ENCODE results near the gene LRRC49. TPM values are rescaled to one million over a fixed set of nuclear protein-coding genes. Genes with fewer than 3 reads are reported as not detected.

The LRRC49 gene
- total RNA-seq, 1 experiment from 2014 or later: 8.5 TPM

DNA sequence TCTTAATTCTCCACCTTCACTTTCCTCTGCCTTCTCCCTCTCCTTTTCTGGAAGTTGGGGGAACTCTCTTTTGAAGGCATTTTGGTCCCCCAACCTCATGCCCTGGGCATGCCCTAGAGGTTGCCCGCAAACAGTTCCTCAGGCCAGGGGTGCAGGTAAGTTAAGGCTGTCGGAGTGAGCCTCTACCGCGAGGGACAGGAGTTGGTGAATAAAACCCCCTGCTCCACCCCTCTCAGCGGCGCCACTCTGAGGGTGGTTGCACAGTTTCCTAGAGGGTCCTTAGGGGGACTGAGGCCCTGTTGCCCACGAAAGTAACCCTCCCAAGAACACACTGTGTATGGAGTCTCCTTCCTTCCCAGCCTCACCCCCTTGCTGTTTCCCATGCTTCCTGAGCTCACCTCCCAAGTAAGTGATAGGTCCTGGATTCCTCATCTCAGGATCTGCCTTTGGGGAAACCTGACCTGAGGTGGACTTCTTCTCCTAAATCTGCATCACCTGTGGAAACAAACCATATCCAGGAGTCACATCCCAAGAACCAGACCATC, 199.5 kb downstream of the LRRC49 start:
- DNase-seq (ENCODE audit: low spot score): no peak

DNA sequence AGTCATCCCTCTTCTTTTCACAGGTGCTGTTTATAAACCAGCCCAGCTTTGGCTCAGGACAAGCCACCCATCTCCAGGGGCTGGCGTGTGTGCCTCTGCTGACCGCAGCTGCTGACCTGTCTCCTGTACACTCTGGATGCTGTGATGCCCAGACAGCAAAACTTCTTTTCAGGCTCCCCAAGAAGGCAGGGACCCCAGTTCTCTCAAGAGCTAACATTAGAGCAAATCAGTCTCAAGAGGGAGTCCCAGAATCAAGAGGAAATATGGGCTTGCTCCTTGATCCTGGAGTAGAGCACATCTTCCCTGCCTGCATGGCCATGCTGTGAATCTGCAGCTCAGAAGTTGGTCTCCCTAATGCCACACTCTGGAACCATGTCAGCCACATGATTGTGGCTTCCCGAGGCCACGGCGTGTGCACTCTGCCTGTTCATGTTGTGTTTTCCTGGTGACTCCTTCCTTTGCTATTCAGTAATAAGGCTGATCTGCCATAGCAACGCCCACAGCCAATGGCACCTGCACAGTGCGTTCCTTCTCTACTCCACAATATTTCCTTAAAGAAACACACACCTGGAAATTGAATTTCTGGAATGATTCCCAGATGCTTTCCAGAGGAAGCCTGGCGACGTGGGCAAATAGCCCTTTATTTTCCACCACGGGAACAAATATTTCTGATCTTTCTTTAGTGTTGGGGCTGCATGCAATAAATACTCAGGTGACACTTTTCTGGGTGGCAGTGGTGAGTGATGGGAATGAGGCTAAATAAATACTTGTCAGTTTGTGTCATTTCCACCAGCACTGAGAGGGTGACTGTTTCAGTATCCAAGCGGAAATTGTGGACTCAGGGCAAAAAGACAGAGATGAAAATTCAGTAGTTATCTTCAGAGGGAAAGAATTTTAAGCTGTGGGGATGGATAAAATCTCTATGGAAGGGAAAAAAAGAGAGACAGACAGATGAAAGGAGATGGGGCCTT, 200.7 kb downstream of the LRRC49 start:
- DNase-seq (ENCODE audit: low spot score): peak; percentile 72

DNA sequence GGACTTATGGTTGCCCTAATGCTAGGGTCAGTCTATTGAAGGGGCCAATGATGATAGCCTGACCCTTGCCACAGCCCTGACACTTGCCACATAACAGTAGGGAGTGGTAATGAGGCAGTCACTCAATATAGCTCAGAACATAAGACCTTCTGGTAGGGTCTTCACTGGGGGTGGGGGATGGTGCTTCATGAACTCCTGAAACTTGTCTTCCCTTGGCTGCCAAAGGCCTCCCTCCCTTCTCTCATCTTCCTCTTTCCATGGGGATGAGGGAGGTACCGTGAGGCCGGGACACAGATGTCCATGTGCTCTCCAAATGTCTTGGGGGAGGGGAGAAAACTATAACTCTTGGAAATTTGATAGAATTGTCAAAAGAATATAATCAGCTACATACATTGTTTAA, 201.5 kb downstream of the LRRC49 start:
- DNase-seq (ENCODE audit: low spot score): no peak

DNA sequence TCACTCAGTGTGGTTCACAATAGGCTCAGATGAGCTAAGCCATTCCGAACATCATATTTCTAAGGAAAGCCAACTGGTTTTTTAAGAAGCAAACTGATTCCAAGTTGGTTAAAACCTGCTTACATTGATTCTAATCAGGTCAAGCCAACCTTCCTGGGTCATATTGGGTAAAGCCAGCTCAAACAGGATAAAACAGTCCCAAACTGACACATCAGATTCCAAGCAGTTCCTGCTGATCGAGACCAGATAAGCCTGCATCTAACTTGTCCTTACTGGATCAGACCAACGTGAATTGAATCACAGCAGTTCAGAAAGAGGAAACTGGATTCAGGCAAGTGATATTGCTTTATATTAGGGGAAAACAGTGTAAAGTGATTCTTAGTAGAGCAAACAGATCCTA, 204.1 kb downstream of the LRRC49 start:
- no peak for DNase-seq (ENCODE audit: low spot score)

DNA sequence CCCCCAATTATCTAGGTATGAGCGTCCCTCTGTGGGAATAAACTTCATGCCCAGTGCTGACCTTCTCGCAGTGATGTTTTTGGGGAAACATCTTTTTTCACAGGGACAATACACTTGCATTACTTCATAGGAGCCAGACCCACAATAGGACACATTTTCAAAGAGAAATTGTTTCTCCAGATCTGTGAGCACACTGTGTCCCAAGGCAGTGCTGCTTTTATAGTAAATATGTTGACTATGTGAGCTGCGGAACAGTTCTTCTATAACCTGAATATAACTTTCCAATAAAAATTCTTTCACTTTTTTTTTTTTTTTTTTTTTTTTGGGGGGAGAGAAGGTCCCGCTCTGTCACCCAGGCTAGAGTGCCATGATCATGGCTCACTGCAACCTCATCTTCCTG, 205.3 kb downstream of the LRRC49 start:
- no peak for DNase-seq (ENCODE audit: low spot score)

DNA sequence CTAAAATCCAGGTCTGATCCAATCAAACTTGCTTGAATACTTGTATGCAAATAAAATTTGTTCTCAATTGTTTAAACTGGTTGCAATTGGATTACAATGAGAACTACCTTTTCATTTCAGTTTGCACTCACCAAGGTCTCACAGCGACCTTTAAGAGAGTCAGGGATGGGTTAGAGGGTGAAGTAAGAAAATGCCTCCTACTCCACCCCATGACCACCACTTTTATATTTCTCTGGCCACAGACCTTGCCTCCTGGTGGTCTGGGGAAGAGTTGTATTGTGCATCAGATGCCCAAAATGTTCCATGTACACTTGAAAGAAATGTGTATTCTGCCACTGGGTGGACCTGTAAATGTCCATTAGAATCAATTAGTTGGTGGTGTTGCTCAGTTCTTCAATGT, 206.3 kb downstream of the LRRC49 start:
- DNase-seq (ENCODE audit: low spot score): no peak

Other genes with a start within 250 kb of the LRRC49 start
- gene UACA, start 129.3 kb upstream of the LRRC49 start, total RNA-seq (2014; rRNA removed; shearing (Covaris generic)): 6.4 and 9.0 TPM in 2 replicates
- 45.5 and 52.9 TPM in 2 replicates for gene LARP6, start 38.7 kb upstream of the LRRC49 start, total RNA-seq (2014; rRNA removed; shearing (Covaris generic))
- 3.5 and 9.4 TPM in 2 replicates for gene THAP10, start 393 bp upstream of the LRRC49 start, total RNA-seq (2014; rRNA removed; shearing (Covaris generic))
- gene THSD4, start 222.6 kb downstream of the LRRC49 start, total RNA-seq (2014; rRNA removed; shearing (Covaris generic)): 0.58 and 1.2 TPM in 2 replicates

Data from H4 (cell line).